Activated CD4-positive, alpha-beta T cell treated with anti-CD3 and anti-CD28 coated beads, Interleukin-2, amount 50 U/mL, for 1 hour (primary cell): ENCODE data around the gene MEPCE.
A peak's percentile ranks its signal among the peaks of the same experiment; 100 is the strongest.
"Not testable (repeated sequence)": the region's sequence is repeated elsewhere in the genome, so short reads cannot be mapped to it uniquely, and the experiment has no call there.

Experiments used
- DNase-seq: peaks from one replicate; pipeline ENCODE4 v3.0.0-alpha.2; 2020

The MEPCE gene

DNA sequence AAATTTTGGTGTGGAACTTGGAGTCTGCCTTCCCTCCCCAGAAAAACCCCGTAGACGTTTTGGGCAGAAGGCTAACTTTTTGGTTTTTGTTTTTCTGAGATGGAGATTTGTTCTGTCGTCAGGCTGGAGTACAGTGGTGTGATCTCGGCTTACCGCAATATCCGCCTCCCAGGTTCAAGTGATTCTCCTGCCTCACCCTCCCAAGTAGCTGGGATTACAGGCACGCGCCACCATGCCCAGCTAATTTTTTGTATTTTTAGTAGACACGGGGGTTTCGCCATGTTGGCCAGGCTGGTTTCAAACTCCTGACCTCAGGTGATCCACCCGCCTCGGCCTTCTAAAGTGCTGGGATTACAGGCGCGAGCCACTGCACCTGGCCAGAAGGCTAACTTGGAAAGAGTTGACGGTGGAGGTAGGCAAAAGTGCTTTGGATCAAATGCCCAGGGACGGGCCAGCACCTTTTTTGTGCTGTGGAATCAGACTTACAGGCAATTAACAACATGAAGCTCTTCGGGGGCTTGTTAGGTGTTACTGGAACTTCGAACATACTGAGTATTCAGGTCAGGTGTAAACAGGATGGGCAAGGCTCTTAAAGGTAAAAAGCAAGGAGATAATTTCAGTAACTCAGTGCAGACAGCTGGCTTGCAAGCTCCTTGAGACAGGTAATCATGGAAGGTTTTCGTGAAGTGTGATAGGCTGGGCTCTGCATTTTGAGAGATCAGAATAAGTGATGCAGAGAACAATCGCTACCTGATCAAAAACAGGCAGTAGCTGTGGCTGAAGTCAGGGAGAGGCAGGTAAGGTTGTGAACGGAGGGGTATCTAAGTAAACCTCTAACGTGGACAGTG, 4.9 kb downstream of the MEPCE start:
- no peak for DNase-seq

DNA sequence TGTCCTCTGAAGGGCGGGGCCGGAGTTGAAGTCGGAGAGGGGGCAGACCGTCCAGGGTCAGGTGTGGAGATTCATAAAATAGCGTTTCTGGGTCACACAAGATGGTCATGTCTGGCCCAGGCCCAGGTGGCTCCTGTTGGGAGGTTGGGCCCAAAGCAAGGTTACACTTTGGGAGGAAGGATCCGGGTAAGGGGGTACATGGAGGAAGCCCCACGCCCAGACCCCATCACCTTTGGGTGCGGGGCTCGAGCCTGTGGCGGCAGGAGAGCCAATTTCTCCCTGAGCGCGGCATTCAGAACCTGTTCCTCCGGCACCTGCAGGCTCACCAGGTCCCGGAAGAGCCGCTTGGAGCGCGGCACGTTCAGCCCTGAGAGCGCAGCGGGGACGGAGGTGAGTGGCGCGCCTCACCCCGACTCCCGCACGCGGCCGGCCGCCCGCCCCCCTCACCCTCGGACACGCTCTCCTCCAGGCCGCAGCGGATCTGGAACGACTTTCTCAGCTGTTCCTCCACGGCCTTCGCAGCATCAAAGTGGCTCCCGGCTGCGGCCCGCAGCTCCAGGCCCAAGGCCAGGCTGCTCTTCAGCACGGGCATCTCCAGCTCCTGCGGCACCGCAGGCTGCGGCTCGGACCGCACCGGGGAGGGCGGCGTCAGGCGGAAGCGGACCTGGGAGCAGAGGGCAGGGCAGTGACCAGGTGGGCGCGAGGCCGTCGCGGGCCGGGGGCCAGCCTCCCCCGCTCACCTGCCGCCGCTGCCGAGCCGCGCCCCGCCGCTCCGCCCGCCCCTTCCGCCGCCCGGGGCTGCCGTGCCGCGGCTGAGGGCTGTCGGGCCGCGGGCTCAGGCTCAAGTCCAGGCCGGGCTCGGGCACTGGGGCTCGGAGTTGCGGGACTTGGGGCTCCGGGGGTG, 6.0 kb downstream of the MEPCE start:
- peak; percentile 56 for DNase-seq

DNA sequence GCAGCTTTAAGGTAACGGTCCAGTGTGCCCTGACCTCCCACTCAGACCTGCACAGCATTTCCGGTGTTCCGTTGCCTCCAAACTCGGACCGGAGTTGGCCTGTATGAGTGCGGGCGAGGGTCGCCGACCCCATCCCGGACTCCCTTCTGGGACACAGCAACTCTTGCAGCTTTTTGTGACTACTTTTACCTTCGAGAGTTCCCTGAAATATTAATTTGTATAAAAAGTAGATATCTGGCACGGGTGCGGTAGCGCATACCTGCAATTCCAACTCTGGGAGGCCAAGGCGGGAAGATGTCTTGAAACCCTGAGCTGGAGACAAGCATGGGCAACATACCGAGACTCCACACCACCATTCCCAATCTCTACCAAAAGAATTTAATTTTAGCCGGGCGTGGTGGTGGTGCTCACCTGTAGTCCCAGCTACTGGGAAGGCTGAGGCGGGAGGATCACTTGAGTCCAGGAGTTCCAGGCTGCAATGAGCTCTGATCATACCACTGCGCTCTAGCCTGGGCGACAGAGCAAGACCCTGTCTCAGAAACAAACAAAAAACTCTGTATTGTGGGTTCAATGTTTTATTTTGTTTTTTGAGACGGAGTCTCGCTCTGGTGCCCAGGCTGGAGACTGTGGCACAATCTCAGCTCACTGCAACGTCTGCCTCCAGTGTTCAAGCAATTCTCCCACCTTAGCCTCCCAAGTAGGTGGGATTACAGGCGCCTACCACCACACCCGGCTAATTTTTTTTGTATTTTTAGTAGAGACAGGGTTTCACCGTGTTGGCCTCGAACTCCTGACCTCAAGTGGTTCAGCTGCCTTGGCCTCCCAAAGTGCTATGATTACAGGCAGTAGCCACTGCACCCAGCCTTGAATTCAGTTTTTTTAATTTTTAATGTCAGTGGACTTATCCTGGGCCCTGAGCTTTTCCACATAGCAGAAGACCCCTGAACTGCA, 7.8 kb downstream of the MEPCE start:
- DNase-seq: no peak

DNA sequence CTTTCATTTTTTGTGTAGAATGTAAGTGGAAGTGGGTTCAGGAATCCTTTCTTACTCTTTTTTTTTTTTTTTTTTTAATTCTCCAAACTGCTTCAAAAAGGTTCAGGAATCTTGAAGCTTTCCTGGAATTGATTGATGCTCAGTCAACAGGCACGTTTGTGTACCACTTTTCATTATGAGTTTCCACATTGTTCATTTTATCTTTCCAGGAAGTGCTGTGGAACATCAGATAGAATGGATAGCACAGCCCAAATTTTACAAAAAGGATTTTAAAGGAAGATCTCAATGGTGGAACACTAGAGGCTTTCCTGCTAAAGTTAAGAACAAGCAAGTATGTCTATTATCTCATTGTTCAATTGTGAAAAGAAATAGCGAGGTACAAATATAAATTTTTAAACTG, 8.5 kb downstream of the MEPCE start:
- no peak for DNase-seq

DNA sequence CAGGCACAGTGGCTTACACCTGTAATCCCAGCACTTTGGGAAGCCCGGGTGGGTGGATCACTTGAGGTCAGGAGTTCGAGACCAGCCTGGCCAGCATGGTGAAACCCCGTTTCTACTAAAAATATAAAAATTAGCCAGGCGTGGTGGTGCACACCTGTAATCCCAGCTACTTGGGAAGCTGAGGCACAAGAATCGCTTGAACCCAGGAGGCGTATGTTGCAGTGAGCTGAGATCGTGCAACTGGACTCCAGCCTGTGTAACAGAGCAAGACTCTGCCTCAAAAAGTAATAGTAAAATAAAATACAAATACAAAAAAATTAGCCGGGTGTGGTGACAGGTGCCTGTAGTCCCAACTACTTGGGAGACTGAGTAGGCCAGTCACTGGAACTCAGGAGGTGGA, 9.1 kb downstream of the MEPCE start:
- not testable (repeated sequence) for DNase-seq

DNA sequence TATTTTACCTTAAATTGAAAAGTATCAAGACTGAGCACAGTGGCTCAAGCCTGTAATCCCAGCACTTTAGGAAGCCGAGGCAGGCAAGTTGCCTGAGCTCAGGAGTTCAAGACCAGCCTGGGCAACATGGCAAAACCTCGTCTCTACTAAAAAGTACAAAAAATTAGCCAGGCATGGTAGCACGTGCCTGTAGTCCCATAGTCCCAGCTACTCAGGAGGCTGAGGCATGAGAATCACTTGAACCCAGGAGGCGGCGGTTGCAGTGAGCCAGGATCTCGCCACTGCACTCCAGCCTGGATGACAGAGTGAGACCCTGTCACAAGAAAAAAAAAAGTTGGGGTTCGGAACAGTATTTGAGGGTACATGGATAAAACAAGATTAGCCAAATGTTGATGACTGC, 9.6 kb downstream of the MEPCE start:
- DNase-seq: not testable (repeated sequence)

DNA sequence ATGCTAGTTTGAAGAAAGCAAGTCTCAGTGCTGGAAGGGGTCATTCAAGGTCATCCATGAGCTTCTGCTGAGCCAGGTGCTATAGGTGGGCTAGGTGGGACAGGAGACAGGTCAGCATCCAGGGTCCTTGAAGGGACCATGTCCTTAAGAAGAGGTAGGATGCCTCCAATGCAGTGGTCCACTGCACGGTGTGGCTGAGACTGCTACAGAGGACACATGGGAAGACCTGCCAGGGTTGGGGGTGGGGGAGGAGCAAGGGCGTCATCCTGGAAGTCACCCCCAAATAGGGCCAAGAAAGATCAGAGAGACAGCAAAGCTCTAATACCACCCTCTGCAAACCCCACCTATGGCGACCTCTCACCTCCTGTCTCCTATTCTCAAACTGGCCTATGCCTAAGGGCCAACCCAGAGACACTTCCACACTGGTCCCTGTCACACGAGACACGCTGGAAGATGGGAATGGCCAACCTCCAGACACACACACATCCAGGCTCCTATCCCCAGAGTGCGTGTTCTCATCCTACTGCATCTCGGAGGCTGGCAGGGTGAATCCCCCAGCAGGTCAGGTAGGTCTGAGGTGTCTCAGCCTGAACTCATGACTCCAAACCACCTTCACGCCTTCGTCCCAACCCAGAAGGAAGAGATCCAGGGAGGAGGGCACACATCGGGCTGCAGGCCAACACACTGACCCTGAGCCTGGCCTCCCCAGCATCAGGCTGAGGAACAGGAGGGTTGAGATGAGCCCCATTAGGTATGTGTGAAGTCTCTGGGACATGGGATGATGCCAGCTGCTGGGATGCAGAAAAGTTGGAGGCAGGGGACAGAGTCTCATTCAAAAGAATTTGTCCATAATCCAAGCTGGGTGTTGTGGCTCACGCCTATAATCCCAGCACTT, 12.3 kb downstream of the MEPCE start:
- DNase-seq: no peak

DNA sequence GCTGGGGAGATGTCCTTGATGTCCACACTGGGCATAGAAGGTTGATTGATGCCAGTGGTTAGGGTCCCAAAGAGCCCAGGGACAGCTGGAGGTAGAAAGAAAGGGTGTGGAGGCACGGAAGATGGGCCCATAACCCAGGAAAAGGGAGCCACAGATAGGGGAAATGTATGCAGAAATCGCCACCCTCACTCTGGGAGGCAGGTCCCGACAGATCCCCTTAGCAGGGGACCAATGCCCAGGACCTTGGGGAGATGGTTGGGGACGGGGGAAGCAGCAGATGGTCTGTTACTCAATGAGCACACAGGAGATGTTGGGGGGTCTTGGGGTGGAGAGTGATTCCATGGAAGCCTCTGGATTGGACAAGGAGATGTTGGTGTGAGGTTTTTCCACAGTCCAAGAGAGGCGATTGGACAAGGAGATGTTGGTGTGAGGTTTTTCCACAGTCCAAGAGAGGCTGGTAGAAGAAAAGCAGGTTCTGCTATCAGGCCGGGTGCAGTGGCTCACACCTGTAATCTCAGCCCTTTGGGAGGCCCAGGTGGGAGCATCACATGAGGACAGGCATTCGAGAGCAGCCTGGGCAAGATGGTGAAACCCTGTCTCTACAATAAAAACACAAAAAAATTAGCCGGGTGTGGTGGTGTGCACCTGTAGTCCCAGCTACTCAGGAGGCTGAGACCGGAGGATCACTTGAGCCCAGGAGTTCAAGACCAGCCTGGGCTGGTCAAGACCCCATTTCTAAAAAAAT, 13.6 kb downstream of the MEPCE start:
- no peak for DNase-seq

DNA sequence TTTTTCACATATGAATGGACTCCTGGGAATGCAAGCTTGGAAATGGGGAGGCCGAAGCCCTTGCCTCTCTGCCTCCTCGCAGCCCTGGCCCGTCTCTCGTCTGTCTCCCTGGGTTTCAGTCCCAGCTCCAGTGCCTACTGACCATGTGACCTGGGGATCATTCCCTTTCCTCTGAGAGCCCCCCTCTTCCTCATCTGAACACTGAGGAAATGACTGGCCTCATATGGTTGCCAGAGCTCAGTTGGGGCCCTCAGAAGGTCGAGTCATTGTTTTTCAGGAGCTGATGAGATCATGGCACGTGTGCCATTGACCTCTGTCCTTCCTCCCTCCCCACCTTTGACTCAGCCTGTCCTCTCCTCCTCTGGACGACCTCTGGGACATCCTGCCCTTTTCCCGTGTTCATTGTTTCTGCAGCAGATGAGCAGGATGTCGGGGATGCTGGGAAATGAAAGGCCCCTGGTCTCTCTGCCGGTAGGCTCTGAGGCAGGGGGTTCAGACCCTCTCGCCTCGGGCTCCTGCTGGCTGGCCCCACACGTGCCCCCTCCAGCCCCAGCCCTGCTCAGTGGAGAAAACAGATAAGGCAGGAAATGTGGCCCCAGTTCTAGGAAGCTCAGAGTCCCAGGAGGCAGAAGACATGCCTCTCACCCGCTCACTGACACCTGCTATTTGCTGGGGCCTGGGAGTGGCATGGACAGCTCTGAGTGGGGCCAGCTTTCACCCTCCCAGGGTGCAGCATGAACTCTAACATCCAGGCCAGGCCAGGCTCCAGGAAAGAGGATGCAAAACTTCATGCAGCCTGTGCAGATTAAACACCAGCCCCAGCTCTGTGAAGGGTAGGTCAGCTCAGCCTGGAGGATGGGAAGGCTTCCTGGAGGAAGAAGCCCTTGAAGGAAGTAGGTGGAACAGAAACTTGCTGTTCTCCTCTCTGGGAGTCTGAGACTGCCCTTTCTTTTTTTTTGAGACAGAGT, 15.0 kb downstream of the MEPCE start:
- DNase-seq: no peak

DNA sequence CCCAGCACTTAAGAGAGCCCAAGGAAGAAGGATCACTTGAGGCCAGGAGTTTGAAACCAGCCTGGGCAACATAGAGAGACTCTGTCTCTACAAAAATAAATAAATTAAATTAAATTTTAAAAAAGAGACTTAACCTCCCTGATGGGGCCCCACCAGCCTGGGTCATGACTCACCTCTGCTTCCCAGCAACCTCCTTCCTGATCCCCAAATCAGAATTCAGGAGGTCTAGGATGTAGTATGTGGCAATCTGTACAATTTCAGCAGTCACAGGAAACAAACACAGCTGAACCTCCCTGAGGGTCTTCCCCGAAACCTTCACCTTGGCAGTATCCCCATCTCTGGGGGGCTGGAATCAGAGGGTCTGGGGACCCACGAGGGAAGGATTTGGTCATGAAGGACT, 16.4 kb downstream of the MEPCE start:
- DNase-seq: no peak

DNA sequence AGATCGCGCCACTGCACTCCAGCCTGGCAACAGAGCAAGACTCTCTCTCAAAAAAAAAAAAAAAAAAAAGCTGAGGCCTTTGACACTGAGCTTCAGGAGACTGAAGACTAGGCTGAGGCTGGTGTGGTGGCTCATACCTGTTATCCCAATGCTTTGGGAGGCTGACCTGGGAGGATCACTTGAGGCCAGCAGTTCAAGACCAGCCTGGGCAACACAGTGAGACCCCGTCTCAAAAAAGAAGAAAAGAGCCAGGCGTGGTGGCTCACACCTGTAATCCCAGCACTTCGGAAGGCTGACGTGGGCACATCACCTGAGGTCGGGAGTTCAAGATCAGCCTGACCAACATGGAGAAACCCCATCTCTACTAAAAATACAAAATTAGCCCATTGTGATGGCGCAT, 17.7 kb downstream of the MEPCE start:
- DNase-seq: not testable (repeated sequence)

DNA sequence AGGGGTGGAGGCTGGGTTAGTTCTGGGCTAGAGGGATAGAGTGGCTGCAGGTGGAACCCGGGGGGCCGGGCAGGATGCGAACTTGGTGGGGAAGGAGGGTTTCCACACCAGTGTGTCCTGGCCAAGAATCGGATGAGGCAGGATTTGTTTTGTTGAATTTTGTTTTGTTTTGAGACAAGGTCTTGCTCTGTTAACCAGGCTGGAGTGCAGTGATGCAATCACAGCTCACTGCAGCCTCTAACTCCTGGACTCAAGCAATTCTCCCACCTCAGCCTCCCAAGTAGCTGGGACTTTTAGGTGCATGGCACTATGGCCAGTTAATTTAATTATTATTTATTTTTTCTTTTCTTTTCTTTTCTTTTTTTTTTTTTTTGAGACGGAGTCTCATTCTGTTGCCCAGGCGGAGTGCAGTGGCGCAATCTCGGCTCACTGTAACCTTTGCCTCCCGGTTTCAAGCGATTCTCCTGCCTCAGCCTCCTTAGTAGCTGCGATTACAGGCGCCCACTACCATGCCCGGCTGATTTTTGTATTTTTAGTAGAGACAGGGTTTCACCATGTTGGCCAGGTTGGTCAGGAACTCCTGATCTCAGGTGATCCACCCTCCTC, 19.7 kb downstream of the MEPCE start:
- DNase-seq: no peak

DNA sequence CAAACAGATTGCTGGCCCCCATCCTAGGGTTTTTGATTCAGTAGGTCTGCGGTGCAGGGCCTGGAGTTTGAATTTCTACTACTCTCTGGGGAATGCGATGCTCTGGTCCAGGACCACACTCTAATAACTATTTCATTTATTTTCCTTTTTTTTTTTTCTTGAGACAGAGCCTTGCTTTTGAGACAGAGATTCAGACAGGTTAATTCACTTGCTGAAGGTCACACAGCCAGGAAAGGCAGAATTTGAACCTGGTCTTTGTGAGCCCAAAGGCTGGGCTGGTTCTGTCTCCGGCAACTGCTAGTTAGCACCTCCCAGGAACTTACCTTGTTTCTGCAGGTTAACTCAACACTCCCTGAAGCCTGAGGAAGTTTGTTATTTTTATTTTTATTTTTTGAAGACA, 22.9 kb downstream of the MEPCE start:
- no peak for DNase-seq

DNA sequence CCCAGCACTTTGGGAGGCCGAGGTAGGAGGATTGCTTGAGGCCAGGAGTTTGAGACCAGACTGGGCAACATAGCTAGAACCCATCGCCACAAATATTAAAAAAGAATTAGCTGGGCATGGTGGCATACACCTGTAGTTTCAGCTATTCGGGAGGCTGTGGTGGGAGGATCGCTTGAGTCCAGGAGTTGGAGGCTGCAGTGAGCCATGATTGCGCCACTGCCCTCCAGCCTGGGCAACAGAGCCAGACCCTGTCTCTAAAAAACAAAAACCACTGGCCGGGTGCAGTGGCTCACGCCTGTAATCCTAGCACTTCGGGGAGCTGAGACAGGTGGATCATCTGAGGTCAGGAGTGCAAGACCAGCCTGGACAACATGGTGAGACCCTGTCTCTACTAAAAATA, 24.2 kb downstream of the MEPCE start:
- not testable (repeated sequence) for DNase-seq

DNA sequence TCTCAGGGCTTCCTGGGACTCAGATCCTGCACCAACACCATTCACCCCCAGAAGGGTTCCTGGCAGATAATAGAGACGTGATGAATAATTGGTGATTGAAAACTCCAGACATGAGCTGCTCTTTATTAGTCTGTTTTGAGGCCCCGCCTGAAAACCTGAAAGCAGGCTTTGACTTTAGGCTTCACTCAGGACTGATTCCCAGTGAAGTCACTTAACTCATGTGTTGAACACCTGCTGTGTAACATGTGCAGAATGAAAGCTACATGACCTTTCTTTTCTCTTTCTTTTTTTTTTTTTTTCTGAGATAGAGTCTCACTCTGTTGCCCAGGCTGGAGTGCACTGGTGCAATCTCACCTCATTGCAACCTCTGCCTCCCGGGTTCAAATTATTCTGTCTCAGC, 25.6 kb downstream of the MEPCE start:
- DNase-seq: no peak

DNA sequence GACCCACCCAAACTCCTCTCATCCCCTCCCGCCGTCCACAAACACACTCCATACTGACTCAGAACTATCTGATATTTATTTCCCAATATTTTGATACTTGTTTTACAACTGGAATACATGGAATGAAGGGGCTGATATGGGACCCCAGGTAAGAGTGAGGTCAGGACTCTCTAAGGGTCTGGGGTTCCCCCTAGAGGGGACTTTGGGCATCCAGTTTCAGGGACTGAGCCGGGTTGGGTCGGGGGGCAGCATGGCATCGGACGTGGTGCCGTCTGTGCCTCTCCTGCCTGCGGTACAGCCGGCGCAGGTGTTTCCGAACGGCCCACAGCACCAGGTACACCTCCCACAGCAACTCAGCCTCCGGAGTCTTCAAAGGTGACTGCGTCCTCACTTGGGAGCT, 26.9 kb downstream of the MEPCE start:
- no peak for DNase-seq

DNA sequence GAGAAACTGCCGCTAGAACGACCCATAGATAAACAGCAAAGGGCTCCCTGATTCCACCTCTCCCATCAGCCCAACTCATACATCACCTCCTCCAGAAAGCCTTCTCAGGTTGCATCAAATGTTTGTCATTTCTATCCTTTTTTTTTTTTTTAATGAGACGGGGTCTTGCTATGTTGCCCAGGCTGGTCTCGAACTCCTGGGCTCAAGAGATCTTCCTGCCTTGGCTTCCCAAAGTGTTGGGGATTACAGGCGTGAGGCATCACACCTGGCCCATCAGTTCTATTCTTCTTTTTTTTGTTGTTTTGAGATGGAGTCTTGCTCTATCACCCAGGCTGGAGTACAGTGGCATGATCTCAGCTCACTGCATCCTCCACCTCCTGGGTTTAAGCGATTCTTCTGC, 27.4 kb downstream of the MEPCE start:
- no peak for DNase-seq

DNA sequence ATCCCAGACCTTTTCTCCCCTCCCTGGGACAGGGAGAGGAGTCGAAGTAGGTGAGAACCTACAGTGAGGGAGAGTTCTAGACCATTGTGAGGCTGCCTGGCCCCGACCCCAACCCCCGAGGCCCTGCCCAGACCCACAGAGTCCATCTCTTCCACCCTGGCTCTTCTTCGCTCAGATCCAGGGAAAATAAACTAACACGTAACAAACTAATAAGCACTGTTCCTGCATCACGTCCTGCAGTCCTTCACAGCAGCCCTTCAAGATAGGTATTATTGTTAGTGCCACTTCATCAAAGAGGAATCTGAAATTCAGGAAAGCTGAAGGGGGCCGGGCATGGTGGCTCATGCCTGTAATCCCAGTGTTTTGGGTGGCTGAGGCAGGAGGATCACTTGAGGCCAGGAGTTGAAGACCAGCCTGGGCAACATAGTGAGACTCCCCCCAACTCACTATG, 34.6 kb downstream of the MEPCE start, which contains the start of gene SPACDR:
TSS of gene SPACDR (minus strand) at position 51 of the 451 bp plus-strand sequence. CDS start 235 bp downstream, outside the sequence.
- DNase-seq: no peak

DNA sequence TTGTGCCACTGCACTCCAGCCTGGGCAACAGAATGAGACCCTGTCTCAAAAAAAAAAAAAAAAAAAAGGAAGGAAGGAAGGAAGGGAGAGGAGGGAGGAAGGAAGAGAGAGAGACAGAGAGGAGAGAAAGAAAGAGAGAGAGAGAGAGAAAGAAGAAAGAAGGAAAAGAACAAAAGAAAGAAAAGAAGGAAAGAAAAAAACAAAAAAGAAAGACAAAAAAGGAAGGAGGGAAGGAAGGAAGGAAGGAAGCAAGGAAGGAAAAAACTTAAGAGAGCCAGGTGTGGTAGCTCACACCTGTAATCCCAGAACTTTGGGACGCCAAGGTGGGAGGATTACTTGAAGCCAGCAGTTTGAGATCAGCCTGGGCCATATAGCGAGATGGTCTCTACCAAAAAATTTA, 35.2 kb downstream of the MEPCE start:
- DNase-seq: no peak
